Measurements from ENCODE around the gene PTN.

Gene PTN

GRCh38 chr7:137343281-137343841, at the start of gene PTN:
Gene PTN (minus strand): TSS chr7:137343733. CDS start chr7:137254973, 88,760 bp downstream.
- DNase-seq, result no peak

GRCh38 chr7:137390076-137390475, 46.5 kb upstream of the PTN start:
- DNase-seq, result no peak

DNA sequence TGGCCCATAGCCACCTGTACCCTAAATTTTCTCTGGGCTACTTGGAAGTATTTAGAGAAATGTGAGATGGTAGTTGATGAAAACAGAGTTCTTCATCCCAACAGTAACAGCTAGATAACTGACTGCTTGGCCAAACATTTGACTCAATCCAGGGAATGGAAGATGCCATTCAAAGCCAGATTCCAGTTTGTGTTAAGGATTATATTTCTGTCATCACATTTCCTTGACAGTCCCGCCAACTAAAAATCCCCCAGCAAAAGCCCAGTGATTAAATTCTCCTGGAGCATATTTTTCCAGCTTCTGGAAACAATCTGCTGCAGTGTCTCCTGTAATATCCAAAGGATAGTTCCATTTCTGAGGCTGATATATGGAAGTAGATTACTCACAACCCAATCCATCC, 45.4 kb upstream of the PTN start:
- DNase-seq, result no peak

DNA sequence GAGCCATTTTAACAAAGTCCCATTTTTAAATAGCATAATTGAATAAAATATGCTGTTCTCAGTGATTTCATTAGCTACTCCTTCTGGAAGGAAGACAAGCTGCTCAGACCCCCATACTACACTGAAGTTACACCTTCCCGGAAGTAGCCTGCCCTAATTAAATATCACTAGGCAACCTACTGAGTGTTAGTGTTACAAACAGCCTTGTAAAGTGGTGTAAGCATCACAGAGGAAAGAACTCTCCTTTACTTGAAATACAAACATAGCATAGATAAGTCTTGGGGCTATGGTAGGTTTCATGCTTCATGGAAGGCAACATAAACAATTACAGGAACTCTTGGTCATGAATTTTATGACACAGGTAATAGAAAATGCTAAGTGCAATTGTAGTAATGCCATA, 43.4 kb upstream of the PTN start:
- no peak for DNase-seq

GRCh38 chr7:137381045-137381444, 37.5 kb upstream of the PTN start:
- DNase-seq, result no peak

- no peak for DNase-seq
These were observed 30.0 kb upstream of the PTN start for GRCh38 chr7:137373507-137373906.

DNA sequence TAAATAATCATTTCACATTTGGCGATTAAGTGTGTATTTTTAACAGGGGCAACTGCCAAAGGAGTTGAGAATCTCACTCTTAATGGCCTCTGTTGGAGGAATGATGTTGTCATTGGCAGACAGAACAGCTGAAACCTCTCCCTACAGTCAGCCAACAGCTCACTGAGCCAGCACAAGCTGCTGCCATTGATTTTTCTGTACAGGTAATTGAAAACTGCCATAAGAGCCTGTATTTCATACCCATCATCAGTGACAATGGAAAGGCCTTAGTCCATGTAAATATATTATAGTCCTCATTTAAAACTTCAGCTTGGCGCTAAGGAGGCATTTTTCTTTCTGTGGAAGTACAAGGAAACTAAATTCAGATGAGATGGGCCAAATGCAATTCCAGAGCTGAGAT, 28.1 kb upstream of the PTN start:
- no peak for DNase-seq

DNA sequence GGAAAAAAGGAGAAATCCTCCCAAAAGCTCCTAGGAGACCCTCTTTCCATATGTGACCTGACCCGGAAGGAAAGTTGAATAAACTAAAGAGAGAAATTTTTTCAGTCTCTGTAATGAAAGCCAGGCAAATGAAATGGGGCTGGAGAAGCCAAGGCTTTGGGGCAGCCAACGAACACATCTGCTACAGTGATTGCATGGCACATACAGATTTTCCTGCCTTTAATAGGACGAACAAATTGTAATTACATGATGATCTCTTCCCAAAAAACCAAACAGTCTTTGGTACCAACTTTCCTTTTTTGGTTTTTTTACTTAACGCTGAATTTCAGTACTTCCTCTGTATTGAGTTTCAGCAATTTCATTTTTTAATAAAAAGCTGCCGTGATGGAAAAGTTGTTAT, 23.5 kb upstream of the PTN start:
- DNase-seq, result no peak

DNA sequence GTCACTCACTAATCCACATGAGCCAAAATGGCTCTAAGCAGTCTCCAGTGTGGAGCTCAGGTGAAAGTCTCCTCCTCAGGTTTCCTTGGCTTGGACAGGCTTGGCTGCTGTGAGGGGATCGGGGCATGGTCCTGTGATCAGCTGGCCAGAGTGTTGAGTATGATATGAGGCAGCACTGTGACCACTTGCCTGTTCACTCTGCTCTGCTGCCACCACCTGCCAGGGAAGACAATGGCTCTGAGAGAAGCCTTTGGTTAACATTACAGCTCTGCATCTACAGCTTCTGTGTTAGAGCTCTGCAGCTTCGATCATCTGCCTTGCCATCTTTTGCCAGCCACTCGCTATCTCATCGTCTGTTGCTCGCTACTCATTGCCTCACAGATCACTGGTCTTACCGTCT, 20.1 kb upstream of the PTN start:
- no peak for DNase-seq

GRCh38 chr7:137360087-137360679, 16.6 kb upstream of the PTN start:
- no peak for DNase-seq

GRCh38 chr7:137354961-137355360, 11.4 kb upstream of the PTN start:
- DNase-seq, result no peak

- DNase-seq, result no peak
These were observed 10.9 kb upstream of the PTN start for GRCh38 chr7:137354396-137354795.

DNA sequence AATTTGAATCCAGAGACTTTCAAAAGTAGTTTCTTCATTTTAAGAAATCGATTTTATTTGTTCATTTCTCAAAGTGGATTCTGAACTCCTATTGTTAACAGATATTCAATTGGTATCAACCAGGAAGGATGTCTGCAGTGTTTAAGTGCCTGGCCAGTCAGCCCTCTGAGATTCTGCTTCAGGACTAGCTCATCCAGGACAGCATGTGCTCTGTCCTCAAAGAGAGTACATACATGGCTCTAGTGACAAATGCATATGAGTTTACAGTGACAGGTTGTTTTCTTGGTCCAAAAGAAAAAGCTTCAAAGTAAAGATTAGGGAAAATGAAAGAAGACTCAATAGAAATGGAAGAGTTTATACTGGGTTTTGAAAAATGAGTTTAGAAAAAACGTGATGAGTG, 8.4 kb upstream of the PTN start:
- no peak for DNase-seq

DNA sequence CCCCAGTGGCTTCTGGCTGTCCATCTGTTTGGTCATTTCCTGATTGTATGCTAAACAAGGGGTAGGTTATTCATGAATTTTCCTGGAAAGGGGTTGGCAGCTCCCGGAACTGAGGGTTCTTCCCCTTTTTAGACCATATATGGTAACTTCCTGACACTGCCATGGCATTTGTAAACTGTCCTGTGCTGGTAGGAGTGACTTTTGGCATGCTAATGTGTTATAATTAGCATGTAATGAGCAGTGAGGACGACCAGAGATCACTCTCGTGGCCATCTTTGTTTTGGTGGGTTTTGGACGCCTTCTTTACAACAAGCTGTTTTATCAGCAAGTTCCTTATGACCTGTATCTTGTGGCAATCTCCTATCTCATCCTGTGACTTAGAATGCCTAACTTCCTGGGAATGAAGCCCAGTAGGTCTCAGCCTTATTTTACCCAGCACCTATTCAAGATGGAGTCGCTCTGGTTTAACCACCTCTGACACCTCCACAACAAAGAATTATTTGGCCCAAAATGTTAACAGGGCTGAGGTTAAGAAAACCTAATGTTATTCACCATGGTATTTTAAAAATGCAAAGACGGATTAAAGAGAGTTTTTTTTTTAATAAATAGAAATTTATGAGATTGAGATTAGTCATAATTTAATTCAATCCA, 2.4 kb upstream of the PTN start:
- DNase-seq, result no peak

DNA sequence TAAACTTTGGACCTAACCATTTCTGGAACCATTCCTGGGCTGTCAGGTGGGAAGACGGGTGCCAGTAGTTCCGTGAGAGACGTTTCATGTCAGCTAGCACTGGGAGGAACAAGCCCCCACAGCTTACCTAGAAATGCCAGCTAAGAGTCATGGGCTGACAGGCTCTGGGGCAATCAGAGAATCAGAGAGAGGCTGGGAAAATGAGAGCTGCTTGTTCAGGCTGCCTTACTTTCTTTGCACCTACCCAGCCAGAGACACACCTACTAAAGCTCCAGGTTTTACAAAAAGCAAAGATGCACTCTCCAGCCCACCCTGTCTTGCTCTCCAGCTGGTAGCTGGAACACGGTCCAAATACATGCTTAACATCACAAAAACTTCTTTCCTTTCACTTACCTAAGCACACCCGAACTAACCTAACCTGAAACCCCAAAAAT, 688 bp downstream of the PTN start:
- no peak for DNase-seq

DNA sequence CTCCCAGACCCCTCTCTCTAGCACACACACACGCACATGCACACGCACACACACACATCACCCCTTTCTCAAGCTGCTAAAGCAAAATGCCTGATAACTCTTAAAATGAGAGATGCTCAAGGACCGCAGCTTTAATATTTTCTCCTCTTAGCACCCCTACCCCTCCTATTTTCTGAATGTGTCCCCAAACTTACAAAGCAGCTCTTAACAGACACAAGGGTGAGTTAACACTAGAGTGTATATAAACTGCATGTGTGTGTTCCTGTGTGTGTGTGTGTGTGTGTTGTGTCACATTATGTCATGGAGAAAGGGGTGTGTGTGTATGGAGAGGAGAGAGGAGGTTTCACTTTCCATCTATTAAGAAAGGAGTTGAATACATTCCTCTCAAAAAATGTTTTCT, 1.3 kb downstream of the PTN start:
- DNase-seq, result no peak

- DNase-seq, result no peak
These were observed 5.6 kb downstream of the PTN start for GRCh38 chr7:137337902-137338301.

DNA sequence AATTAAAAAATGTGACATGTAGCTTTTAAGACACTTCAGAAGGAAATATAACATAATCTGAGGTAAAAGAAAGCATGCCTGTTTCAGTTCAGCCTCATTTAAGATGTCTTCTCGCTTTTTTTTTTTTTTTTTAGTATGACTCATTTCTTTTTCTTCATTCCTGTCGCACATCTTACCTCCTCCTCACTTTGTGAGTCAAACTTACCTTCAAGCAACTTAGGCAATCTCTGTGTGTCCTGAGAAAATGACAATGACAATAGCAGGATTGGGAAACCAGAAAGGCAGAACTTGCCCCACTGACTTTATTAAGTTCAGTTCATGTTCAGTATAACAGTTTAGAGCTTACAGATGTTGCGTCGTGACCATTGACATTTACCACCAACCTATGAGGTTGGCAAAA, 7.7 kb downstream of the PTN start:
- no peak for DNase-seq

GRCh38 chr7:137331378-137331777, 12.2 kb downstream of the PTN start:
- no peak for DNase-seq

GRCh38 chr7:137329411-137329810, 14.1 kb downstream of the PTN start:
- no peak for DNase-seq

GRCh38 chr7:137328373-137329120, 15.0 kb downstream of the PTN start:
- DNase-seq, result no peak

GRCh38 chr7:137325927-137326326, 17.6 kb downstream of the PTN start:
- no peak for DNase-seq

DNA sequence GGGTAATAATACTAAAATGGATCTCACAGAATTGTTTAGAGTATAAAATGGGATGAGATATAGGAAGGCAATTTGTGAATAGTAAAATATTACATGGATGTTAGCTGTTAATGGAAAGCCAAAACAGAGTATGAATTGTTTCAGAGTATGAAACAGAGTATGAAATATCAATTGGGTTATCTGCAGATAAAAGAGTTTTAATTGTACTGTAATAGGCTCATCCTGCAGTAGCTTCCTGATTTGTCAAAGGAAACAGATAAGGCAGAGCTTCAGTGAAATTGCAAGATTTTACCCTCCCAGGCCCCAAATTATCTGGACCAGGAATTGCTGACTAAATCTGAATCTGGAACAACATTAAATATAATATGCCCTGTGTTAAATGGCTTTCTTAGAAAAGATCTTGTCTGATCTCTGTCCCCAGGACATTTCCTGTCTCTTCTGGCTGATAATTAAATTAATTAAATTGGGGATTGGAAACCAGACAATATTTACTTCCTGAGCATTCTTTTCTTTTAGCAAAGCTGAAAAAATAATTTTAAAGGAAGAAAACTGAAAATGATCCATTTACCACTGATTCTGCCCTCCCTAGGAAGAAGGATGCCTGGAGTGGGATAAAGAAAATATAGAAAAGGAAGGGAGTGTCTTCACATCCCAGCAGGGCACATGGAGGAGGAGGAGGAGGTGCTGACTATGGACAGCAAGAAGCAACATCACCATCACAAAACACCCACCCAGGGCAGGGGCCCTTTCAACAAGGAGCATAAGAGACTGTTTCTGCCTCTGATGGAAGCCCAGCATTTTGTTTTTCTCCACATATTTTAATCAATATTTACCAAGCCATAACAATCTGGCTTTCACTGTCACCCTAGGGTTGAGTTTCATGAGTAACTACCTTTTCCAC, 18.5 kb downstream of the PTN start:
- DNase-seq, result no peak
